ENCODE results near the gene DPYSL5.

GRCh38 chr2:26845021-26845420 is 2.9 kb upstream of the DPYSL5 start:
- TF ChIP-seq CTCF (IDR thresholded peaks at IDR 0.05) = no peak
- TF ChIP-seq POLR2A (IDR thresholded peaks at IDR 0.05) = no peak
